Keratinocyte (primary cell): ENCODE data around the gene DNAJA3.

Source experiments
- CTCF ChIP-seq, 3 experiments: IDR thresholded peaks in 1 of 3; conservative IDR thresholded peaks in 1 of 3; optimal IDR thresholded peaks in 1 of 3; 2 replicates in 2 of 3; 3 replicates in 1 of 3; pipeline versions ENCODE3 to v1.5.1; 2011; ENCODE audit warnings: low read length in 3 of 3, mild to moderate bottlenecking in 3 of 3, moderate library complexity in 2 of 3, control low read depth in 1 of 3, inconsistent platforms in 1 of 3; ENCODE audit not compliant: insufficient read depth in 2 of 3; ENCODE audit errors: extremely low read depth in 1 of 3
- EZH2 ChIP-seq: IDR thresholded peaks from one replicate; pipeline ENCODE4 v1.6.1; 2012; ENCODE audit warnings: inconsistent platforms, mild to moderate bottlenecking, low read length, moderate library complexity

- TF ChIP-seq CTCF (optimal IDR thresholded peaks at IDR 0.05 in 1 of 3, IDR thresholded peaks at IDR 0.05 in 1 of 3, conservative IDR thresholded peaks at IDR 0.05 in 1 of 3; ENCODE audit: extremely low read depth in 1 of 3, insufficient read depth in 2 of 3, low read length in 3 of 3) (no peak), EZH2 (no peak)
Measured at GRCh38 chr16:4437366-4437765, 11.7 kb downstream of the DNAJA3 start.
